Neural cell (in vitro differentiated cells): Measurements from ENCODE around the gene ABCA6. TPM values are rescaled to one million over a fixed set of nuclear protein-coding genes. Genes with fewer than 3 reads are reported as not detected.

Source experiments
- H2AFZ ChIP-seq: fragments of 200-600, 300-800 bp; sonication (generic), shearing (Covaris generic); 2 replicates; pipeline ENCODE4 v1.6.0; 2014; ENCODE audit warnings: low read depth, mild to moderate bottlenecking, antibody characterized with exemption, low read length, moderate library complexity
- H3F3A ChIP-seq: fragments of 200-600 bp; shearing (Covaris generic); 2 replicates; pipeline ENCODE4 v1.6.1; 2016; ENCODE audit warnings: mild to moderate bottlenecking, moderate library complexity, mixed read lengths, antibody characterized with exemption, low read length; ENCODE audit not compliant: insufficient read depth, poor library complexity, severe bottlenecking
- H3K27ac ChIP-seq: fragments of 200-600, 300-800 bp; sonication (generic), shearing (Covaris generic); 2 replicates; pipeline ENCODE4 v1.5.1; 2014; ENCODE audit warnings: mild to moderate bottlenecking, low read length, moderate library complexity
- H3K27me3 ChIP-seq: fragments of 300-800, 200-600 bp; sonication (generic), shearing (Covaris generic); 2 replicates; pipeline ENCODE4 v1.6.0; 2014; ENCODE audit warnings: mild to moderate bottlenecking, low read depth, low read length, moderate library complexity; ENCODE audit not compliant: insufficient read depth
- H3K36me3 ChIP-seq: fragments of 300-800, 200-600 bp; sonication (generic), shearing (Covaris generic); 2 replicates; pipeline ENCODE4 v1.5.1; 2014; ENCODE audit warnings: mild to moderate bottlenecking, antibody characterized with exemption, low read length, moderate library complexity; ENCODE audit not compliant: insufficient read depth
- H3K4me2 ChIP-seq: fragments of 300-800, 200-600 bp; sonication (generic), shearing (Covaris generic); 2 replicates; pipeline ENCODE4 v1.6.0; 2014; ENCODE audit warnings: mild to moderate bottlenecking, low read length
- H3K4me3 ChIP-seq: fragments of 300-800, 200-600 bp; sonication (generic), shearing (Covaris generic); 2 replicates; pipeline ENCODE4 v1.5.1; 2014; ENCODE audit warnings: mild to moderate bottlenecking, low read length, moderate library complexity
- H3K79me2 ChIP-seq: fragments of 200-600 bp; shearing (Covaris generic); replicated peaks from 2 replicates; pipeline ENCODE4 v1.6.0; 2014; ENCODE audit warnings: mild to moderate bottlenecking, low read length, moderate library complexity; ENCODE audit not compliant: insufficient read depth
- H3K9ac ChIP-seq: fragments of 300-800, 200-600 bp; sonication (generic), shearing (Covaris generic); 2 replicates; pipeline ENCODE4 v1.6.1; 2016; ENCODE audit warnings: mild to moderate bottlenecking, low read length, mixed read lengths
- H3K9me2 ChIP-seq: fragments of 200-600 bp; shearing (Covaris generic); 2 replicates; pipeline ENCODE4 v1.6.1; 2016; ENCODE audit warnings: mild to moderate bottlenecking, low read length, mixed read lengths; ENCODE audit not compliant: insufficient read depth
- H3K9me3 ChIP-seq: fragments of 200-600, 300-800 bp; sonication (generic), shearing (Covaris generic); 2 replicates; pipeline ENCODE4 v1.6.1; 2016; ENCODE audit warnings: mild to moderate bottlenecking, mixed run types, low read length, moderate library complexity, mixed read lengths
- H4K20me1 ChIP-seq: fragments of 200-600 bp; shearing (Covaris generic); 2 replicates; pipeline ENCODE4 v1.6.1; 2016; ENCODE audit warnings: mild to moderate bottlenecking, mixed run types; ENCODE audit not compliant: insufficient read depth
- CTCF ChIP-seq: fragments of 450-650 bp; IDR thresholded peaks from 2 replicates; pipeline ENCODE4 v1.5.1; 2014; ENCODE audit warnings: antibody characterized with exemption, mild to moderate bottlenecking, moderate library complexity; ENCODE audit not compliant: poor library complexity, severe bottlenecking
- EP300 ChIP-seq: fragments of 450-650 bp; conservative IDR thresholded peaks from 2 replicates; pipeline ENCODE4 v1.6.1; 2014; ENCODE audit warnings: antibody characterized with exemption, mild to moderate bottlenecking, moderate library complexity; ENCODE audit not compliant: poor library complexity, severe bottlenecking
- EZH2 ChIP-seq: fragments of 200-600, 300-800 bp; shearing (Covaris generic), sonication (generic); IDR thresholded peaks from 2 replicates; pipeline ENCODE4 v1.6.1; 2014; ENCODE audit warnings: antibody characterized with exemption, low read length, borderline replicate concordance, mild to moderate bottlenecking; ENCODE audit not compliant: insufficient read depth, poor library complexity, severe bottlenecking
- MXI1 ChIP-seq: fragments of 450-650 bp; conservative IDR thresholded peaks from 2 replicates; pipeline ENCODE4 v1.6.1; 2014; ENCODE audit warnings: antibody characterized with exemption, mild to moderate bottlenecking; ENCODE audit not compliant: poor library complexity, severe bottlenecking
- POLR2AphosphoS5 ChIP-seq: IDR thresholded peaks from 2 replicates; pipeline ENCODE4 v1.6.1; 2012
- RAD21 ChIP-seq: fragments of 450-650 bp; conservative IDR thresholded peaks from 2 replicates; pipeline ENCODE4 v1.6.1; 2014; ENCODE audit warnings: antibody characterized with exemption, mild to moderate bottlenecking, moderate library complexity
- REST ChIP-seq: IDR thresholded peaks from 2 replicates; pipeline ENCODE4 v1.6.1; 2012; ENCODE audit warnings: borderline replicate concordance
- SMC3 ChIP-seq: fragments of 450-650 bp; conservative IDR thresholded peaks from 2 replicates; pipeline ENCODE4 v1.6.1; 2014; ENCODE audit warnings: antibody characterized with exemption, mild to moderate bottlenecking, moderate library complexity; ENCODE audit not compliant: poor library complexity
- TAF1 ChIP-seq: IDR thresholded peaks from 2 replicates; pipeline ENCODE4 v1.6.1; 2012; ENCODE audit warnings: low read depth
- polyA plus RNA-seq: library from polyadenylated mRNA; depleted of rRNA; stranded (reverse); fragments of >200 nt; gene quantifications from 2 replicates; pipeline ENCODE4 v1.2.3, GENCODE V29; 2014

Gene ABCA6
- polyA plus RNA-seq, 1 donor from 2014 or later = 1.6 TPM

- H3K27me3 ChIP-seq = no peaks in the 10 kb centered on the region
- no peak overlapping the region for H3K4me3 ChIP-seq
- H3K36me3 ChIP-seq = no peaks in the 10 kb centered on the region
- no peaks in the 10 kb centered on the region for H3F3A ChIP-seq
- no peak overlapping the region for H2AFZ ChIP-seq
- no peaks in the 10 kb centered on the region for H3K79me2 ChIP-seq
- no peak overlapping the region for H3K9ac ChIP-seq
- no peak overlapping the region for H3K27ac ChIP-seq
- H3K9me2 ChIP-seq = no peaks in the 10 kb centered on the region
- H4K20me1 ChIP-seq = no peaks in the 10 kb centered on the region
- H3K4me2 ChIP-seq = no peak overlapping the region
- H3K9me3 ChIP-seq = no peaks in the 10 kb centered on the region
- no peak for TF ChIP-seq EP300
- TF ChIP-seq SMC3 = no peak
- no peak for TF ChIP-seq TAF1
- TF ChIP-seq MXI1 = no peak
- TF ChIP-seq POLR2AphosphoS5 = no peak
- no peak for TF ChIP-seq RAD21
- TF ChIP-seq REST = no peak
- no peak for TF ChIP-seq EZH2
- TF ChIP-seq CTCF = no peak
These were observed 83.5 kb downstream of the ABCA6 start for GRCh38 chr17:69058165-69058564.

GRCh38 chr17:69057280-69057679, 84.4 kb downstream of the ABCA6 start:
- no peaks in the 10 kb centered on the region for H3K27me3 ChIP-seq
- no peaks in the 10 kb centered on the region for H4K20me1 ChIP-seq
- H2AFZ ChIP-seq = no peak overlapping the region
- H3K36me3 ChIP-seq = no peaks in the 10 kb centered on the region
- no peaks in the 10 kb centered on the region for H3K9me2 ChIP-seq
- H3F3A ChIP-seq = no peaks in the 10 kb centered on the region
- H3K9ac ChIP-seq = no peak overlapping the region
- H3K4me3 ChIP-seq = no peak overlapping the region
- TF ChIP-seq MXI1 (no peak), POLR2AphosphoS5 (no peak), EP300 (no peak), RAD21 (no peak), REST (no peak), TAF1 (no peak), CTCF (no peak), SMC3 (no peak), EZH2 (no peak)
- H3K4me2 ChIP-seq = no peak overlapping the region
- H3K79me2 ChIP-seq = no peaks in the 10 kb centered on the region
- H3K9me3 ChIP-seq = no peaks in the 10 kb centered on the region
- H3K27ac ChIP-seq = no peak overlapping the region
